H1 (cell line): ENCODE results near the gene PPARA. TPM values are rescaled to one million over a fixed set of nuclear protein-coding genes. Genes with fewer than 3 reads are reported as not detected.

Experiments used
- CTCF ChIA-PET: fragments of 300-600 bp; sonication (Branson Sonifier 250); formaldehyde crosslinking; loops from one replicate; lab custom pipeline; 2021; ENCODE audit not compliant: partially characterized antibody; lab: Charles Lee
- POLR2A ChIA-PET: fragments of 300-600 bp; sonication (Branson Sonifier 250); formaldehyde crosslinking; loops from one replicate; lab custom pipeline; 2021; ENCODE audit warnings: inconsistent platforms; ENCODE audit not compliant: partially characterized antibody; lab: Charles Lee
- DNase-seq, 2 experiments: peaks; one replicate each; pipeline versions ENCODE4 v3.0.0 to v3.0.0-alpha.2; 2010 to 2022; ENCODE audit warnings: low spot score in 2 of 2, low read depth in 1 of 2, mixed read lengths in 1 of 2
- FAIRE-seq: peaks from 2 replicates; lab custom pipeline; 2011; peaks lifted over from hg19 to GRCh38; lab: Jason Lieb, UNC
- H2AFZ ChIP-seq: 2 replicates; pipeline ENCODE4 v1.8.1; 2012; ENCODE audit warnings: low read length, inconsistent platforms
- H2AK5ac ChIP-seq: 2 replicates; pipeline ENCODE4 v1.6.1; 2013; ENCODE audit warnings: low read depth, low read length
- H2BK120ac ChIP-seq: replicated peaks from 2 replicates; pipeline ENCODE3; 2013; ENCODE audit warnings: low read depth, low read length, inconsistent platforms
- H2BK12ac ChIP-seq: 2 replicates; pipeline ENCODE4 v1.6.1; 2013; ENCODE audit warnings: low read depth, low read length
- H2BK15ac ChIP-seq: 2 replicates; pipeline ENCODE4 v1.6.1; 2013; ENCODE audit warnings: low read length
- H2BK20ac ChIP-seq: 2 replicates; pipeline ENCODE4 v1.6.1; 2013; ENCODE audit warnings: low read length
- H2BK5ac ChIP-seq: 2 replicates; pipeline ENCODE4 v1.6.1; 2013; ENCODE audit warnings: low read depth, low read length
- H3K14ac ChIP-seq: 2 replicates; pipeline ENCODE4 v1.6.1; 2013; ENCODE audit warnings: inconsistent platforms; ENCODE audit not compliant: insufficient read length
- H3K18ac ChIP-seq: 2 replicates; pipeline ENCODE4 v1.6.1; 2013; ENCODE audit warnings: low read length; ENCODE audit errors: extremely low read depth
- H3K23ac ChIP-seq: 2 replicates; pipeline ENCODE4 v1.6.1; 2013; ENCODE audit warnings: inconsistent platforms; ENCODE audit not compliant: insufficient read length
- H3K23me2 ChIP-seq: 2 replicates; pipeline ENCODE4 v1.6.1; 2013; ENCODE audit warnings: low read depth, low read length
- H3K27ac ChIP-seq: 2 replicates; pipeline ENCODE4 v1.6.1; 2011; ENCODE audit warnings: low read depth, low read length, inconsistent platforms
- H3K27me3 ChIP-seq, 4 experiments: replicated peaks in 1 of 4; 1 replicate in 1 of 4; 2 replicates in 3 of 4; pipeline versions ENCODE4 v1.6.1 to v1.8.1; 2011 to 2013; ENCODE audit warnings: low read length in 3 of 4, mild to moderate bottlenecking in 3 of 4, inconsistent platforms in 2 of 4, mixed read lengths in 2 of 4, moderate library complexity in 1 of 4; ENCODE audit not compliant: control insufficient read depth in 3 of 4, insufficient read depth in 3 of 4; ENCODE audit errors: extremely low read depth in 1 of 4
- H3K36me3 ChIP-seq, 4 experiments: 2 replicates each; pipeline versions ENCODE4 v1.6.1 to v1.8.1; 2011 to 2013; ENCODE audit warnings: mild to moderate bottlenecking in 4 of 4, low read length in 3 of 4, moderate library complexity in 2 of 4, control low read depth in 1 of 4, inconsistent platforms in 1 of 4; ENCODE audit not compliant: insufficient read depth in 4 of 4, control insufficient read depth in 2 of 4
- H3K4ac ChIP-seq: replicated peaks from 2 replicates; pipeline ENCODE3; 2013; ENCODE audit warnings: low read length, low read depth, mixed read lengths, inconsistent platforms; ENCODE audit not compliant: insufficient read length
- H3K4me1 ChIP-seq, 4 experiments: replicated peaks in 1 of 4; 1 replicate in 1 of 4; 2 replicates in 3 of 4; pipeline versions ENCODE4 v1.6.1 to v1.8.1; 2011 to 2013; ENCODE audit warnings: low read length in 3 of 4, inconsistent platforms in 2 of 4, mixed read lengths in 1 of 4; ENCODE audit not compliant: insufficient read depth in 4 of 4, control insufficient read depth in 3 of 4
- H3K4me2 ChIP-seq, 2 experiments: 2 replicates each; pipeline versions ENCODE4 v1.6.1 to v1.8.1; 2011 to 2013; ENCODE audit warnings: low read depth in 2 of 2, low read length in 2 of 2, control low read depth in 1 of 2, inconsistent platforms in 1 of 2, mild to moderate bottlenecking in 1 of 2; ENCODE audit not compliant: insufficient read depth in 1 of 2
- H3K4me3 ChIP-seq, 4 experiments: fragments of 200-600, 300-600 bp in 1 of 4; sonication (generic), shearing (Covaris generic), sonication (Bioruptor Twin) in 1 of 4; 2 replicates each; pipeline versions ENCODE4 v1.5.1 to v1.8.1; 2011 to 2016; ENCODE audit warnings: low read length in 4 of 4, low read depth in 3 of 4, control low read depth in 2 of 4, inconsistent platforms in 2 of 4, mild to moderate bottlenecking in 2 of 4, mixed read lengths in 1 of 4, moderate library complexity in 1 of 4; ENCODE audit not compliant: insufficient read depth in 2 of 4; ENCODE audit errors: extremely low read depth in 1 of 4
- H3K56ac ChIP-seq: replicated peaks from 2 replicates; pipeline ENCODE3; 2013; ENCODE audit warnings: low read depth, mild to moderate bottlenecking, mixed read lengths, low read length, inconsistent platforms; ENCODE audit not compliant: insufficient read length
- H3K79me1 ChIP-seq: 2 replicates; pipeline ENCODE4 v1.6.1; 2013; ENCODE audit warnings: low read depth, low read length, control low read depth
- H3K79me2 ChIP-seq, 2 experiments: 2 replicates each; pipeline versions ENCODE4 v1.6.1 to v1.8.1; 2012 to 2013; ENCODE audit warnings: low read length in 2 of 2, mild to moderate bottlenecking in 2 of 2, inconsistent platforms in 1 of 2; ENCODE audit not compliant: insufficient read depth in 2 of 2, control insufficient read depth in 1 of 2
- H3K9ac ChIP-seq, 4 experiments: replicated peaks in 1 of 4; 1 replicate in 1 of 4; 2 replicates in 3 of 4; pipeline versions ENCODE4 v1.6.1 to v1.8.1; 2011 to 2013; ENCODE audit warnings: low read depth in 3 of 4, low read length in 3 of 4, control low read depth in 2 of 4, mild to moderate bottlenecking in 2 of 4, moderate library complexity in 2 of 4, inconsistent platforms in 1 of 4; ENCODE audit errors: extremely low read depth in 1 of 4
- H3K9me3 ChIP-seq, 2 experiments: 2 replicates each; pipeline versions ENCODE4 v1.6.1 to v1.8.1; 2012 to 2013; ENCODE audit warnings: mild to moderate bottlenecking in 2 of 2, moderate library complexity in 2 of 2, control low read depth in 1 of 2, inconsistent platforms in 1 of 2, low read depth in 1 of 2, low read length in 1 of 2, mixed read lengths in 1 of 2; ENCODE audit not compliant: insufficient read depth in 2 of 2
- H4K20me1 ChIP-seq, 2 experiments: replicated peaks in 1 of 2; 2 replicates each; pipeline versions ENCODE3 to v1.8.1; 2011 to 2013; ENCODE audit warnings: inconsistent platforms in 2 of 2, low read length in 2 of 2, mild to moderate bottlenecking in 1 of 2; ENCODE audit not compliant: insufficient read depth in 2 of 2, control insufficient read depth in 1 of 2
- H4K5ac ChIP-seq: 2 replicates; pipeline ENCODE4 v1.6.1; 2013; ENCODE audit warnings: low read length, low read depth, mixed read lengths, inconsistent platforms; ENCODE audit not compliant: insufficient read length
- H4K8ac ChIP-seq: 2 replicates; pipeline ENCODE4 v1.8.0; 2013; ENCODE audit warnings: mild to moderate bottlenecking, moderate library complexity, low read length, inconsistent platforms; ENCODE audit not compliant: insufficient read depth; ENCODE audit errors: extremely low read depth
- H4K91ac ChIP-seq: replicated peaks from 2 replicates; pipeline ENCODE3; 2013; ENCODE audit warnings: low read length, mixed read lengths, inconsistent platforms; ENCODE audit not compliant: insufficient read length
- ATF3 ChIP-seq: IDR thresholded peaks from 2 replicates; pipeline ENCODE4 v1.6.1; 2011; ENCODE audit warnings: low read depth, mild to moderate bottlenecking, low read length; ENCODE audit not compliant: insufficient read depth
- BCL11A ChIP-seq, 2 experiments: IDR thresholded peaks; one replicate each; pipeline ENCODE4 v1.6.1; 2011; ENCODE audit warnings: low read depth in 2 of 2, low read length in 2 of 2, mild to moderate bottlenecking in 2 of 2
- CBX8 ChIP-seq: fragments of 300-800, 300-1000 bp; sonication (generic); IDR thresholded peaks from 2 replicates; pipeline ENCODE4 v1.7.1; 2016; ENCODE audit warnings: low read depth, low read length, borderline replicate concordance
- CHD1 ChIP-seq: IDR thresholded peaks from 2 replicates; pipeline ENCODE4 v1.6.1; 2012; ENCODE audit warnings: low read depth, low read length, improper control_type of control experiment
- CTCF ChIP-seq, 3 experiments: IDR thresholded peaks; 1 replicate in 2 of 3; 2 replicates in 1 of 3; pipeline versions ENCODE4 v1.5.1 to v1.6.1; 2011; ENCODE audit warnings: low read length in 3 of 3, mild to moderate bottlenecking in 3 of 3, inconsistent platforms in 2 of 3, low read depth in 1 of 3, moderate library complexity in 1 of 3; ENCODE audit not compliant: insufficient read depth in 1 of 3; ENCODE audit errors: control extremely low read depth in 1 of 3
- POLR2A ChIP-seq, 2 experiments: IDR thresholded peaks; 1 replicate in 1 of 2; 2 replicates in 1 of 2; pipeline ENCODE4 v1.6.1; 2011; ENCODE audit warnings: low read depth in 2 of 2, low read length in 2 of 2, mild to moderate bottlenecking in 2 of 2; ENCODE audit errors: control extremely low read depth in 1 of 2
- POLR2AphosphoS5 ChIP-seq: IDR thresholded peaks from 2 replicates; pipeline ENCODE4 v1.6.1; 2011; ENCODE audit warnings: low read depth, low read length
- RXRA ChIP-seq: IDR thresholded peaks from 2 replicates; pipeline ENCODE4 v1.6.1; 2011; ENCODE audit warnings: low read depth, mild to moderate bottlenecking, low read length, moderate library complexity; ENCODE audit not compliant: insufficient read depth
- SAP30 ChIP-seq: fragments of 300-600 bp; sonication (generic); IDR thresholded peaks from 2 replicates; pipeline ENCODE4 v1.7.1; 2012; ENCODE audit warnings: low read length, moderate library complexity, mild to moderate bottlenecking, inconsistent platforms; ENCODE audit not compliant: insufficient read depth, insufficient replicate concordance
- TCF12 ChIP-seq: IDR thresholded peaks from 2 replicates; pipeline ENCODE4 v1.6.1; 2011; ENCODE audit warnings: low read depth, mild to moderate bottlenecking, low read length
- WGBS, 2 experiments: shearing (Covaris generic) in 1 of 2; methylation state at CpG; one replicate each; pipeline versions ENCODE4 v1.1.6 to v1.1.7; 2013 to 2015; ENCODE audit warnings: low lambda C conversion rate in 2 of 2, mixed read lengths in 2 of 2, inconsistent platforms in 1 of 2, low coverage in 1 of 2, missing lambda C conversion rate in 1 of 2; ENCODE audit not compliant: insufficient replicate concordance in 2 of 2, insufficient coverage in 1 of 2, insufficient read length in 1 of 2; ENCODE audit errors: extremely low coverage in 1 of 2, missing lambda C conversion rate in 1 of 2; 5-methylcytosine and 5-hydroxymethylcytosine counted together
- polyA plus RNA-seq, 7 experiments: library from polyadenylated mRNA; depleted of rRNA in 3 of 7; stranded (reverse) in 5 of 7; unstranded in 2 of 7; fragments of >200 nt in 5 of 7; fragments of 200-250 nt in 2 of 7; gene quantifications; 1 replicate in 5 of 7; 2 replicates in 1 of 7; 4 replicates in 1 of 7; pipeline versions ENCODE4 v1.2.1 to v1.2.3, GENCODE V29; 2011 to 2013; ENCODE audit warnings: missing spikeins in 2 of 7, mixed read lengths in 2 of 7
- total RNA-seq: library from RNA; stranded (reverse); fragmentation: NEBNext Ultra II Directional; extraction: Animal tissue kit (Norgen Biotek cat#: 25700); gene quantifications from 2 replicates; pipeline ENCODE4 v1.2.1, GENCODE V29; 2021

The PPARA gene
- total and polyA plus RNA-seq, 2 of the 8 experiments (the other 6 are each of a cell fraction or from before 2014, with no cell fraction given): 3.1 to 8.2 TPM

GRCh38 chr22:46119093-46119728 lies 31.1 kb upstream of the PPARA start:
- no peak overlapping the region for H2BK12ac ChIP-seq
- no peak for FAIRE-seq
- no peak overlapping the region for H2BK15ac ChIP-seq
- no peaks in the 10 kb centered on the region for H3K9me3 ChIP-seq
- no peak overlapping the region for H2BK120ac ChIP-seq
- peaks cover 0 to 3% (median under 1%) of the 10 kb centered on the region in 4 experiments; a peak in 3 of 7 replicates for H3K4me1 ChIP-seq
- no peak overlapping the region for H3K4me2 ChIP-seq
- no peak for DNase-seq
- no peak overlapping the region for H3K27ac ChIP-seq
- ChIA-PET POLR2A (no interaction called here), CTCF (interaction anchor here (0.6 to 10.9 kb wide), 4 partner anchors 112 to 489 kb away, joined by 3 to 147 read pairs (median 24); no protein-coding TSS in a partner anchor)
- no peaks in the 10 kb centered on the region for H3K23me2 ChIP-seq
- H3K4me3 ChIP-seq: no peak overlapping the region
- H3K14ac ChIP-seq: no peak overlapping the region
- WGBS, 2 experiments: 86% methylated on average over 11 of the region's 12 CpGs; no CpG with 5 or more reads in 1 of the 2 experiments
- H3K23ac ChIP-seq: no peak overlapping the region
- no peak overlapping the region for H3K18ac ChIP-seq
- no peak overlapping the region for H2BK5ac ChIP-seq
- no peak overlapping the region for H4K91ac ChIP-seq
- H3K27me3 ChIP-seq: peaks cover 0 to 6% (median 0%) of the 10 kb centered on the region in 4 experiments; a peak in 3 of 7 replicates
- H3K9ac ChIP-seq: no peak overlapping the region
- H3K4ac ChIP-seq: no peak overlapping the region
- no peak overlapping the region; the same call in 1 of the 2 replicates for H4K8ac ChIP-seq
- H2AFZ ChIP-seq: no peak overlapping the region
- H3K36me3 ChIP-seq: no peaks in the 10 kb centered on the region
- H2BK20ac ChIP-seq: no peak overlapping the region
- H4K20me1 ChIP-seq: no peaks in the 10 kb centered on the region
- no peaks in the 10 kb centered on the region for H3K79me2 ChIP-seq
- no peak overlapping the region for H3K56ac ChIP-seq
- H3K79me1 ChIP-seq: no peaks in the 10 kb centered on the region
- no peak overlapping the region for H4K5ac ChIP-seq
- no peak overlapping the region for H2AK5ac ChIP-seq
- TF ChIP-seq BCL11A (IDR thresholded peaks at IDR 0.05; ENCODE audit: low read depth in 2 of 2, low read length in 2 of 2): no peak
- no peak for TF ChIP-seq CHD1
- TF ChIP-seq POLR2AphosphoS5: no peak
- no peak for TF ChIP-seq RXRA
- TF ChIP-seq TCF12: no peak
- TF ChIP-seq CTCF (IDR thresholded peaks at IDR 0.05; ENCODE audit: control extremely low read depth in 1 of 3, insufficient read depth in 1 of 3, low read depth in 1 of 3, low read length in 3 of 3): no peak
- no peak for TF ChIP-seq SAP30
- no peak for TF ChIP-seq POLR2A (IDR thresholded peaks at IDR 0.05; ENCODE audit: control extremely low read depth in 1 of 2, low read depth in 2 of 2, low read length in 2 of 2)
- TF ChIP-seq CBX8: no peak
- TF ChIP-seq ATF3: no peak
